ENCODE data around the gene ZNF407. TPM values are rescaled to one million over a fixed set of nuclear protein-coding genes. Genes with fewer than 3 reads are reported as not detected.
A peak's percentile ranks its signal among the peaks of the same experiment; 100 is the strongest.

Gene ZNF407
- total and polyA plus RNA-seq, 2 of the 13 experiments (the other 11 are each of a cell fraction or from before 2014, with no cell fraction given) = 2.3 to 8.7 TPM

- no peaks in the 10 kb centered on the region for H4K20me1 ChIP-seq (ENCODE audit: insufficient read depth, low read length)
- ATAC-seq = no peak
- H3K36me3 ChIP-seq (replicated peaks in 1 of 2; ENCODE audit: control insufficient read depth in 1 of 2, insufficient read depth in 2 of 2, low read length in 2 of 2) = no peaks in the 10 kb centered on the region; a peak in 1 of 5 replicates
- no TSS peak for BruUV-seq (replicated peaks)
- intact Hi-C loops (cut with micrococcal nuclease; ENCODE audit: unreplicated experiment) (loop anchor here (5.0 kb wide), 1 partner anchor 42 kb away; no protein-coding TSS in a partner anchor), in situ Hi-C loops (cut with HindIII; ENCODE audit: extremely low pct_ligation_motif_present, low pct_unique_long_range_greater_than_20kb) (loop anchor here (10.0 to 25.0 kb wide), 2 partner anchors 299 to 822 kb away; no protein-coding TSS in a partner anchor)
- H3K79me2 ChIP-seq (ENCODE audit: insufficient read depth, low read length) = no peaks in the 10 kb centered on the region
- FAIRE-seq = no peak
- WGBS (ENCODE audit: low lambda C conversion rate) = 96% methylated on average over 4 of the region's 4 CpGs
- H3K9me3 ChIP-seq (ENCODE audit: low read length) = no peaks in the 10 kb centered on the region
- H3K4me2 ChIP-seq (ENCODE audit: low read depth, low read length) = no peak overlapping the region
- no peak overlapping the region for H2AFZ ChIP-seq (ENCODE audit: low read length)
- no peak for DNase-seq (ENCODE audit: low spot score)
- no peaks in the 10 kb centered on the region for H3K27me3 ChIP-seq (ENCODE audit: control insufficient read depth in 1 of 2, insufficient read depth in 2 of 2, low read length in 2 of 2)
- ChIA-PET CTCF (ENCODE audit: low intra/inter-chr PET ratio, low total read pairs) (no interaction called here), POLR2A (no interaction called here)
- peaks cover 25% of the 10 kb centered on the region for H3K4me1 ChIP-seq (ENCODE audit: insufficient read depth, low read length)
- TF ChIP-seq FOXM1 (CRISPR knock-in tag; IDR thresholded peaks at IDR 0.05) (no peak), ZNF263 (CRISPR knock-in tag; IDR thresholded peaks at IDR 0.05) (peak; percentile 48; the same call in 1 of the 2 replicates), ESRRA (CRISPR knock-in tag; IDR thresholded peaks at IDR 0.05; ENCODE audit: low read depth) (no peak), CEBPG (CRISPR knock-in tag; IDR thresholded peaks at IDR 0.05) (peak; percentile 31; the same call in 1 of the 2 replicates), CEBPB (IDR thresholded peaks at IDR 0.05; ENCODE audit: borderline replicate concordance, low read depth, low read length) (peak; percentile 76)
- H3K27ac ChIP-seq (ENCODE audit: extremely low read length, insufficient read depth, low read length) = no peak overlapping the region
- no peak overlapping the region for H3K4me3 ChIP-seq (replicated peaks in 1 of 3; ENCODE audit: insufficient read depth in 1 of 3, low read depth in 2 of 3, low read length in 3 of 3)
- H3K9ac ChIP-seq (ENCODE audit: insufficient read depth, low read depth, low read length) = no peak overlapping the region
Measured at GRCh38 chr18:74665346-74665745, 67.7 kb downstream of the ZNF407 start.

GRCh38 chr18:74665905-74666304, 68.2 kb downstream of the ZNF407 start:
- intact Hi-C loops (cut with micrococcal nuclease; ENCODE audit: unreplicated experiment) = loop anchor here (5.0 kb wide), 1 partner anchor 41 kb away; no protein-coding TSS in a partner anchor

More at GRCh38 chr18:74665905-74666304, 68.2 kb downstream of the ZNF407 start:
- Histone ChIP-seq H3K79me2 (ENCODE audit: insufficient read depth, low read length) (no peaks in the 10 kb centered on the region), H3K36me3 (replicated peaks in 1 of 2; ENCODE audit: control insufficient read depth in 1 of 2, insufficient read depth in 2 of 2, low read length in 2 of 2) (no peaks in the 10 kb centered on the region; a peak in 1 of 5 replicates), H3K27me3 (ENCODE audit: control insufficient read depth in 1 of 2, insufficient read depth in 2 of 2, low read length in 2 of 2) (no peaks in the 10 kb centered on the region), H3K27ac (ENCODE audit: extremely low read length, insufficient read depth, low read length) (no peak overlapping the region), H4K20me1 (ENCODE audit: insufficient read depth, low read length) (no peaks in the 10 kb centered on the region), H3K9me3 (ENCODE audit: low read length) (no peaks in the 10 kb centered on the region), H3K9ac (ENCODE audit: insufficient read depth, low read depth, low read length) (no peak overlapping the region), H2AFZ (ENCODE audit: low read length) (no peak overlapping the region), H3K4me3 (replicated peaks in 1 of 3; ENCODE audit: insufficient read depth in 1 of 3, low read depth in 2 of 3, low read length in 3 of 3) (no peak overlapping the region), H3K4me1 (ENCODE audit: insufficient read depth, low read length) (peaks cover 27% of the 10 kb centered on the region), H3K4me2 (ENCODE audit: low read depth, low read length) (no peak overlapping the region)
- no TSS peak for BruUV-seq (replicated peaks)
- FAIRE-seq (no peak), DNase-seq (ENCODE audit: low spot score) (no peak), ATAC-seq (no peak)
- WGBS (ENCODE audit: low lambda C conversion rate) = 95% methylated on average over 8 of the region's 9 CpGs
- TF ChIP-seq ZNF687 (CRISPR knock-in tag; IDR thresholded peaks at IDR 0.05) = 0 out of 2 replicates have a peak, but pooled peaks have one; percentile 11
- no peak for TF ChIP-seq NR2F2 (IDR thresholded peaks at IDR 0.05; ENCODE audit: borderline replicate concordance, low read depth)
- POLR2A ChIA-PET = no interaction called here
- CTCF ChIA-PET (ENCODE audit: low intra/inter-chr PET ratio, low total read pairs) = no interaction called here
- in situ Hi-C loops (cut with HindIII; ENCODE audit: extremely low pct_ligation_motif_present, low pct_unique_long_range_greater_than_20kb) = loop anchor here (10.0 to 25.0 kb wide), 2 partner anchors 299 to 821 kb away; no protein-coding TSS in a partner anchor
